HG03558 (cell line): Measurements from ENCODE around the gene POLR2F.

Source experiments
- ATAC-seq: cut with Tn5 transposase; IDR thresholded peaks from one replicate; pipeline ENCODE4 v1.9.1; 2021; ENCODE audit warnings: moderate number of reproducible peaks; ENCODE audit not compliant: unreplicated experiment; ENCODE audit errors: extremely low read depth

Gene POLR2F

GRCh38 chr22:37996515-37997246 is 43.2 kb downstream of the POLR2F start:
- no peak for ATAC-seq

GRCh38 chr22:37998543-37998942 is 45.0 kb downstream of the POLR2F start:
- ATAC-seq, result no peak

GRCh38 chr22:37999236-37999635 is 45.7 kb downstream of the POLR2F start:
- no peak for ATAC-seq

- ATAC-seq, result no peak
These were observed 46.3 kb downstream of the POLR2F start for GRCh38 chr22:37999640-38000272.

GRCh38 chr22:38005943-38006342 is 52.4 kb downstream of the POLR2F start:
- no peak for ATAC-seq

GRCh38 chr22:38006906-38007305 is 53.4 kb downstream of the POLR2F start:
- no peak for ATAC-seq

GRCh38 chr22:38007330-38007902 is 53.9 kb downstream of the POLR2F start:
- ATAC-seq, result no peak

GRCh38 chr22:38009000-38009806 is 55.7 kb downstream of the POLR2F start:
- ATAC-seq, result no peak

- ATAC-seq, result no peak
These were observed 59.1 kb downstream of the POLR2F start for GRCh38 chr22:38012604-38013072.

GRCh38 chr22:38014083-38014482 is 60.6 kb downstream of the POLR2F start:
- ATAC-seq, result no peak

- ATAC-seq, result no peak
These were observed 63.0 kb downstream of the POLR2F start for GRCh38 chr22:38016182-38017151.

GRCh38 chr22:38017272-38017920 is 63.9 kb downstream of the POLR2F start:
- ATAC-seq, result no peak

GRCh38 chr22:38017939-38018885 is 64.7 kb downstream of the POLR2F start:
- ATAC-seq, result no peak
